Activated naive CD4-positive, alpha-beta T cell treated with anti-CD3 and anti-CD28 coated beads for 36 hours (primary cell): ENCODE data around the gene VASH2. TPM values are rescaled to one million over a fixed set of nuclear protein-coding genes. Genes with fewer than 3 reads are reported as not detected.

ENCODE experiments used
- CTCF ChIA-PET: fragments of 350-600 bp; sonication (Branson Sonifier 250); formaldehyde crosslinking; loops from one replicate; lab custom pipeline; 2021; ENCODE audit warnings: antibody characterized with exemption; lab: Charles Lee
- DNase-seq: peaks from one replicate; pipeline ENCODE4 v3.0.0-alpha.2; 2020
- H3K27ac Mint-ChIP-seq: one replicate; pipeline ENCODE4 v1.8.0; 2021; ENCODE audit warnings: mild to moderate bottlenecking, mixed read lengths
- H3K27me3 Mint-ChIP-seq: one replicate; pipeline ENCODE4 v1.8.0; 2021; ENCODE audit warnings: low read depth, mixed read lengths
- H3K36me3 Mint-ChIP-seq: one replicate; pipeline ENCODE4 v1.8.0; 2021; ENCODE audit warnings: low read depth, mixed read lengths
- H3K4me1 Mint-ChIP-seq: one replicate; pipeline ENCODE4 v1.8.0; 2021; ENCODE audit warnings: low read depth, mixed read lengths
- H3K4me3 Mint-ChIP-seq: one replicate; pipeline ENCODE4 v1.8.0; 2021; ENCODE audit warnings: mild to moderate bottlenecking, moderate library complexity, mixed read lengths
- H3K9me3 Mint-ChIP-seq: one replicate; pipeline ENCODE4 v1.8.0; 2021; ENCODE audit warnings: mixed read lengths
- intact Hi-C: fragments of 100-400 bp; cut with micrococcal nuclease; formaldehyde crosslinking; loops from one replicate; pipeline ENCODE4 v1.15.1; 2023
- total RNA-seq, 2 experiments: library from RNA; stranded (reverse); gene quantifications; one replicate each; pipeline ENCODE4 v1.2.3, GENCODE V29; 2021

VASH2 gene
- total RNA-seq, 2 experiments from 2014 or later: 0.38 to 1.2 TPM

- H3K9me3 Mint-ChIP-seq: no peaks in the 10 kb centered on the region
- DNase-seq: peak; percentile 55
- H3K4me1 Mint-ChIP-seq: peaks cover 3% of the 10 kb centered on the region
- no peak overlapping the region for H3K4me3 Mint-ChIP-seq
- H3K27ac Mint-ChIP-seq: no peak overlapping the region
- H3K27me3 Mint-ChIP-seq: no peaks in the 10 kb centered on the region
- CTCF ChIA-PET: no interaction called here
- H3K36me3 Mint-ChIP-seq: no peaks in the 10 kb centered on the region
- intact Hi-C loops: no loop called here
Measured at GRCh38 chr1:212979340-212980122, 29.2 kb downstream of the VASH2 start.

- Mint-ChIP-seq H3K9me3 (no peaks in the 10 kb centered on the region), H3K27ac (no peak overlapping the region), H3K27me3 (no peaks in the 10 kb centered on the region), H3K4me3 (no peak overlapping the region), H3K4me1 (peaks cover 3% of the 10 kb centered on the region), H3K36me3 (no peaks in the 10 kb centered on the region)
- intact Hi-C loops: no loop called here
- DNase-seq: no peak
- CTCF ChIA-PET: no interaction called here
Measured at GRCh38 chr1:212980123-212980785, 29.9 kb downstream of the VASH2 start.

DNA sequence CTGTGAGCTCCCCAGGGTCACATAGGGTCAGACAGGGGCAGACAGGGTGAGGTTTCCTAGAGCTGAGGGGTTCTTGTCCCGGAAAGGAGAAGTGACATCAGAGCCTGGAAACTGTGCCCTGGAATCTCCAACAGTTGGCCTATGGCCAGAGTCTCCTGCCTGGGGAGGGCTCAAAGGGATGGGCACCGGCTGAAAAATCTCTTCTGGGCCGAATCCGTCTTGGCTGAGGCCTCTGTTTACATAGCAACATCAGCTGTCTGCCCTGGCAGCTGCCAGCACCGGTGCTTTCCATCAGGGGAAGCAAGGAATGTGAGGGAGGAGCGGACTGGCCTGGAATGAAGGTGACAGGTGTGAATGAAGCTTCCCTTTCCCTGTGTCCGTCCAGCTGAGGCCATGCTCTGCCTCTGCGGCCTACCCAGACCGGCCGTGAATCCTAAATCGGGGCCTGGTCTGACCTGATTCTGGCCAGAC is 30.7 kb downstream of the VASH2 start:
- peaks cover 3% of the 10 kb centered on the region for H3K4me1 Mint-ChIP-seq
- H3K36me3 Mint-ChIP-seq: no peaks in the 10 kb centered on the region
- no peaks in the 10 kb centered on the region for H3K9me3 Mint-ChIP-seq
- intact Hi-C loops: no loop called here
- DNase-seq: no peak
- CTCF ChIA-PET: interaction anchor here (1.9 kb wide), 1 partner anchor 13 kb away, joined by 5 read pairs; no protein-coding TSS in a partner anchor
- H3K27me3 Mint-ChIP-seq: no peaks in the 10 kb centered on the region
- no peak overlapping the region for H3K4me3 Mint-ChIP-seq
- no peak overlapping the region for H3K27ac Mint-ChIP-seq

DNA sequence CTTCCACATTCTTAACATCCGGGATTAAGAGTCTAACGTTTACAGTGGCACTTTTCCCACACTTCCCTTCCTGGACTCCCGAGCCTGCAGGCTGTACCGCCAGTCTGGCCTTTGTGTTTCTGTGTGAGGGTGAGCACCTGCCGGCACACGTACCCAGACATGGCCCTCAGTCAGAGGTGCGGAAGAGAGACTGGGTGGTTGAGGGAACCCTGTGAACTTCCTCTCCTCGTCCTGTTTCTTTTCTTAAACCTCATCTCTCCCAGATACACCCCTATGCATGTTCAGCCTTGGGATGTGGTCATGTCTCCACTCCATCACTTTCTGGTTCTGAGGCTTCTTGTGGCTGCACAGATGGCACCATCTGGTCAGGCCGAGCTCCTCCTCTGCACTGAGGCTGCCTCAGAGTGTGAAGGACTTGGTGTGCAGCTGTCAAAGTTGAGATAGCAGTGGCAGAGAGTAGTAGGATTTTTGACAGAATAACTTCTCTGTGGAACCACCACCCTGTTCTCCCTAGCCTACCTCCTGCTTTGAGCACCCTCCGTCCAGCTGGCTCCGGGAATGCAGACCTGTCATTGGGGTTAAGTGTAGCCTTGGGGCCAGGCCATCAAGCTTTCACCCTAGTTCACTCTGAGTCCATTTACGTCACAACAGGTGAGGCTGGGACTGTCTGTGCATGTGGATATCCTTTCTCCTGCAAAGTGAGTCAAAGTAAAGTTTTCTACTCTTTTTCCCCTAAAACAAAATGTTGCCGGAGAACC is 31.4 kb downstream of the VASH2 start:
- Mint-ChIP-seq H3K27me3 (no peaks in the 10 kb centered on the region), H3K9me3 (no peaks in the 10 kb centered on the region), H3K27ac (no peak overlapping the region), H3K36me3 (no peaks in the 10 kb centered on the region), H3K4me1 (peaks cover 3% of the 10 kb centered on the region), H3K4me3 (no peak overlapping the region)
- intact Hi-C loops: no loop called here
- DNase-seq: no peak
- CTCF ChIA-PET: interaction anchor here (0.6 to 1.9 kb wide), 2 partner anchors 14 to 98 kb away, joined by 3 to 5 read pairs; no protein-coding TSS in a partner anchor

DNA sequence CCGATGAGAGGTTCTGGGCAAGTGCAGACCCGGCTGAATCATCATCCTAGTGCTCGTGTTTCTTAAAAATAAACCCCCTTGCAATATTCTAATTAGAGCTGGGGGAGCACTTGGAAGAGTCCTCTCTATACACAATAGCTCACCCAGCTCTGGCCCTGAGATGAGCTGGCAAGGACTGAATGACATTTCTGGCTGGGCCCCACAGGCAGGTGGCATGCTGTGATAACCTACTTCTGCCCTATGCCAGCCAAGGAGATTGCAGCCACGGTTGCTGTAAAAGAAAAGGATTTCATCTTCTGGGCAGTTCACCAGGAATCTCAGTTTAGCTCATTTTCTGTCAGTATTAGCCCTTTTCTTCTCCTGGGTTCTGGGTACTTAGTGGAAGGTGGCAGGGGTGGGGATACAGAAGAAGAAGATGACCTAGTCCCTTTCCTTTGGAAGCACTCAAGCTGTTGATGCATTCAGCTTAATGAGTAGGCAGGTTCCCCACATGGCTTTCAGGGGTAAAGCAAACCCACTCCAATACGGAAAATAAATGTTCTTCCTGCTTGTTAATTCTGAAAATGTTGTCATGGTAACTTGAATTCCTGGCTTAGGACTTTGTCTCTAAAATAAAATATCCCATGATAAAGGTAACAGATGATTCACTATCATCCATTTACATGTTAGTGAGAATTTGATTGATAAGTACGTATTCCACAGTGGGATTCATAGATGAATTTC is 32.2 kb downstream of the VASH2 start:
- intact Hi-C loops: no loop called here

DNA sequence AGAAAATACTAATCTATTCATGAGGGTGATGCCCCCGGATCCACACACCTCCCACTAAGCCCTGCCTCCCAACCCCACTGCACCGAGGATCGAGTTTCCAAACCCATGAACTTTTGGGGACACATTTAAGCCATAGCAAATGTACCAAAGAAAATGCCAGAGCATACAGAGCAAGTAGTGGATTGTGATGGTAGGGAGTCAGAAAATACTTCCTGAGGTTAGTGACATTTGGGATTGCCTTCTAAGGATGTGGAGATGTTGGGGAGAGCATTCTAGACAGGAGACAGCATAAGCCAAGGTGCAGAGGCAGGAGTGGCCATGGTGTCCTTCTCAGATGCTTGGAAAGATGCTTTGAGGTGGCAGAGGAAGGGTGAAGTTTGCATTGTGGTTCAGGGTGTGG is 33.1 kb downstream of the VASH2 start:
- CTCF ChIA-PET: no interaction called here
- Mint-ChIP-seq H3K36me3 (no peaks in the 10 kb centered on the region), H3K4me3 (no peak overlapping the region), H3K4me1 (peaks cover 3% of the 10 kb centered on the region), H3K27me3 (no peaks in the 10 kb centered on the region), H3K9me3 (no peaks in the 10 kb centered on the region), H3K27ac (no peak overlapping the region)
- DNase-seq: no peak
- intact Hi-C loops: no loop called here

More for the DNA sequence above, 32.2 kb downstream of the VASH2 start:
- Mint-ChIP-seq H3K27me3 (no peaks in the 10 kb centered on the region), H3K4me1 (peaks cover 3% of the 10 kb centered on the region), H3K36me3 (no peaks in the 10 kb centered on the region), H3K9me3 (no peaks in the 10 kb centered on the region), H3K4me3 (no peak overlapping the region), H3K27ac (no peak overlapping the region)
- CTCF ChIA-PET: interaction anchor here (0.6 to 1.9 kb wide), 2 partner anchors 15 to 99 kb away, joined by 3 to 5 read pairs; no protein-coding TSS in a partner anchor
- DNase-seq: no peak

DNA sequence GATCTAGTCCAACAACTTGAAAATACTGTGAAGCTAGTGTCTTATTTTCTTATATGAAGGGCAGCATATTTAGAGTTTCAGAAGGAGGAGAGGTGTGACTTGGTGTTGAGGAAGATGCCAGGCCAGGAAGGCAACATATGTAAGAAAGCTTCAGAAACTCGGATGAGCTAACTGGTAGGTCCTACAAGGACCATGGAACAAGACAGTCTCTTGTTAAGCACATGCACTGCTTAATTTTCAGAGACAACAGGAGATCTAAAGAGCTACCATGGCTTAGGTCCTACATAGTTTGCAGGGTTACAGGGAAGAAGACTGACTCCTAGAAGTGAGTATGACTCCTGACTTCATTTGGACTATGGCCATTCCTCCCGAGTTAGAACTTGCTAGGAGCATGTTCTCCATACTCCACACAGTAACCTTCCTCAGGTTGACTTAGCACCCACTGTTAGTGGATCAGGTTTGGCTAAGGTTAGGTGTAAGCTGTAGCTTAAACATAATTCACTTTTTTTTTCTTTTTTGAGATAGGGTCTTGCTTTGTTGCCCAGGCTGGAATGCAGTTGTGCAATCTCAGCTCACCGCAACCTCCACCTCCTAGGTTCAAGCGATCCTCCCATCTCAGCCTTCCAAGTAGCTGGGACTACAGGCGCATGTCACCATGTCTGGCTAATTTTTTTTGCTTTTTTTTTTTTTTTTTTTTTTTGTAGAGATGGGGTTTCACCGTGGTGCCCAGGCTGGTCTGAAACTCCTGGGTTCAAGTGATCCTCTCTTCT is 34.4 kb downstream of the VASH2 start:
- no peak for DNase-seq
- Mint-ChIP-seq H3K4me3 (no peak overlapping the region), H3K27ac (no peak overlapping the region), H3K9me3 (no peaks in the 10 kb centered on the region), H3K27me3 (no peaks in the 10 kb centered on the region), H3K4me1 (peaks cover under 1% of the 10 kb centered on the region), H3K36me3 (peaks cover under 1% of the 10 kb centered on the region)
- intact Hi-C loops: loop anchor here (5.0 kb wide), 1 partner anchor 32 kb away; the partner anchor contains the start of gene VASH2
- CTCF ChIA-PET: interaction anchor here (3.1 kb wide), 1 partner anchor 10 kb away, joined by 24 read pairs; no protein-coding TSS in a partner anchor

- H3K27me3 Mint-ChIP-seq: no peaks in the 10 kb centered on the region
- no peak overlapping the region for H3K4me3 Mint-ChIP-seq
- peaks cover 4% of the 10 kb centered on the region for H3K4me1 Mint-ChIP-seq
- intact Hi-C loops: loop anchor here (5.0 kb wide), 1 partner anchor 34 kb away; the partner anchor contains the start of gene VASH2
- no peaks in the 10 kb centered on the region for H3K9me3 Mint-ChIP-seq
- H3K27ac Mint-ChIP-seq: no peak overlapping the region
- CTCF ChIA-PET: interaction anchor here (0.6 to 3.1 kb wide), 4 partner anchors 9 to 322 kb away, joined by 3 to 24 read pairs (median 5); no protein-coding TSS in a partner anchor
- DNase-seq: no peak
- H3K36me3 Mint-ChIP-seq: peaks cover 6% of the 10 kb centered on the region
Measured at GRCh38 chr1:212986551-212986950, 36.2 kb downstream of the VASH2 start.

DNA sequence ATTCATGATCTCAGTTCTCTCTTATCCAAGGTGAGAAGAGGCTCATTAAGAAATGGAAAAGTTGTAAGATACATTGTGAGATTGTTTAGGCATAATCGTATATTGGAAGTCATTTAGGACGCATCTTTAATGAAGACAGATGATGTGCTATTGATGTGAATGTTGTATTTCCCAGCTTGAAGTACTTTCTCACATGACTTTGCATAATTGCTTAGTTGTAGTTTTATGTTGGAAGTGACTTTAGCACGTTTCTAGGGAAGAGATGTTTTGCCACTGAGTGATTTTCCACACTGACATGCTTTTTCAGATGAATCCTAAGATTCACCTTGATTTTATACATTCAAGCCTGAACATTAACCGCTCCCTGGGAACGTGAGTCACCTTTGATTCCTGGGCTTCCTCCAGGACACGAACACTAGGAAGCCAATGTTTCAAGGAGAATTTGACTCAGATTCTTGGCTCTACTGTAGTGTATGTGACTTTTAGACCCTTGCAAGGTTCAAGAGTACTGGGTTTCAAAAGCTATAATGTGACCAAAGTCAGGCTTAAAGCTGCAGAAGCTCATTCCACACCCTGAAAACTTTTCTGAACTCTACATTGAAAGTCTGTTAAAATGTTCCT is 37.5 kb downstream of the VASH2 start:
- Mint-ChIP-seq H3K36me3 (peaks cover 12% of the 10 kb centered on the region), H3K4me1 (peaks cover 4% of the 10 kb centered on the region), H3K27ac (no peak overlapping the region), H3K9me3 (no peaks in the 10 kb centered on the region), H3K27me3 (no peaks in the 10 kb centered on the region), H3K4me3 (no peak overlapping the region)
- intact Hi-C loops: loop anchor here (5.0 kb wide), 1 partner anchor 36 kb away; the partner anchor contains the start of gene VASH2
- DNase-seq: no peak
- CTCF ChIA-PET: interaction anchor here (0.6 to 1.6 kb wide), 2 partner anchors 9 to 12 kb away, joined by 3 to 5 read pairs; no protein-coding TSS in a partner anchor

- intact Hi-C loops: loop anchor here (10.0 kb wide), 1 partner anchor 1305 kb away; no protein-coding TSS in a partner anchor
- Mint-ChIP-seq H3K4me1 (peaks cover 4% of the 10 kb centered on the region), H3K27me3 (no peaks in the 10 kb centered on the region), H3K36me3 (peaks cover 15% of the 10 kb centered on the region), H3K9me3 (no peaks in the 10 kb centered on the region), H3K4me3 (no peak overlapping the region), H3K27ac (no peak overlapping the region)
- DNase-seq: no peak
- CTCF ChIA-PET: interaction anchor here (1.3 kb wide), 1 partner anchor 325 kb away, joined by 5 read pairs; no protein-coding TSS in a partner anchor
Measured at GRCh38 chr1:212990276-212990675, 39.9 kb downstream of the VASH2 start.
